ENCODE measurements around the gene MYO3B. TPM values are rescaled to one million over a fixed set of nuclear protein-coding genes. Genes with fewer than 3 reads are reported as not detected.

MYO3B gene
- total RNA-seq, 1 experiment from 2014 or later, result 0.10 TPM

DNA sequence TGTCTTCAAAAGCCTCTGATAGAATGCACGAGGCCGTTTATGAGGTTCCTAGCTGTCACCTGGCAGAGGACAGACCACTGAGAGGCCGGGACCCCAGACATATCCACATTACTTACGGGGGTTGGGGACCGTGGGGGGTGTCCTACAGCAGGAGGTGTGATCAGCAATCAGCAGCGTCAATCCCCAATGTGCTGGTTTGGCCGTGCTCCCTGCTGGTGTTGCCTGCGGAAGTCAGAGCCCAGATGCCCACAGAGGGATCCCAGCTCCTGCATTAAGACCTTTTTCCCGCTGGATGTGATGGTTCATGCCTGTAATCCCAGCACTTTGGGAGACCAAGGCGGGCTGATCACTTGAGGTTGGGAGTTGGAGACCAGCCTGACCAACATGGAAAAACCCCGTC is 516.4 kb downstream of the MYO3B start:
- DNase-seq (ENCODE audit: low spot score), result no peak

GRCh38 chr2:170695521-170696410 is 517.8 kb downstream of the MYO3B start:
- no peak for DNase-seq (ENCODE audit: low spot score)

GRCh38 chr2:170696948-170697347 is 519.0 kb downstream of the MYO3B start:
- no peak for DNase-seq (ENCODE audit: low spot score)

- DNase-seq (ENCODE audit: low spot score), result no peak
Measured at GRCh38 chr2:170701011-170701410, 523.1 kb downstream of the MYO3B start.

- DNase-seq (ENCODE audit: low spot score), result no peak
Measured at GRCh38 chr2:170703776-170704476, 526.0 kb downstream of the MYO3B start.

Measured in H4 (cell line).